GM21381 (cell line): ENCODE results near the gene AVP.
"Not testable (repeated sequence)": the region's sequence is repeated elsewhere in the genome, so short reads cannot be mapped to it uniquely, and the experiment has no call there.

ENCODE experiments used
- ATAC-seq: cut with Tn5 transposase; IDR thresholded peaks from one replicate; pipeline ENCODE4 v1.9.1; 2021; ENCODE audit warnings: mild to moderate bottlenecking, moderate library complexity; ENCODE audit not compliant: unreplicated experiment

AVP gene

GRCh38 chr20:3084986-3085360 is 449 bp upstream of the AVP start:
- no peak for ATAC-seq

- no peak for ATAC-seq
These were observed 1.3 kb downstream of the AVP start for GRCh38 chr20:3082955-3083952.

- ATAC-seq = no peak
These were observed 2.1 kb downstream of the AVP start for GRCh38 chr20:3082306-3082951.

GRCh38 chr20:3081641-3082040 is 2.9 kb downstream of the AVP start:
- no peak for ATAC-seq

- ATAC-seq = no peak
These were observed 3.6 kb downstream of the AVP start for GRCh38 chr20:3080939-3081388.

GRCh38 chr20:3077618-3078134 is 6.8 kb downstream of the AVP start:
- ATAC-seq = no peak

GRCh38 chr20:3075315-3075714 is 9.2 kb downstream of the AVP start:
- ATAC-seq = not testable (repeated sequence)

- ATAC-seq = no peak
These were observed 9.7 kb downstream of the AVP start for GRCh38 chr20:3074812-3075211.

- not testable (repeated sequence) for ATAC-seq
These were observed 11.3 kb downstream of the AVP start for GRCh38 chr20:3073251-3073643.

- ATAC-seq = no peak
These were observed 11.8 kb downstream of the AVP start for GRCh38 chr20:3072530-3073250.

GRCh38 chr20:3071610-3072529 is 12.7 kb downstream of the AVP start, which contains the start of gene OXT:
Gene OXT, plus strand, starts transcription at chr20:3071620. Its CDS starts 36 bp downstream, at chr20:3071656.
- no peak for ATAC-seq

- ATAC-seq = no peak
These were observed 13.3 kb downstream of the AVP start for GRCh38 chr20:3071266-3071609.

- ATAC-seq = no peak
These were observed 13.8 kb downstream of the AVP start for GRCh38 chr20:3070725-3071124.

GRCh38 chr20:3068986-3069900 is 15.3 kb downstream of the AVP start:
- ATAC-seq = no peak

GRCh38 chr20:3068075-3068474 is 16.4 kb downstream of the AVP start:
- no peak for ATAC-seq

GRCh38 chr20:3067139-3068014 is 17.1 kb downstream of the AVP start:
- ATAC-seq = no peak

GRCh38 chr20:3064119-3064518 is 20.4 kb downstream of the AVP start:
- not testable (repeated sequence) for ATAC-seq

GRCh38 chr20:3059489-3059888 is 25.0 kb downstream of the AVP start:
- ATAC-seq = no peak
